ENCODE data around the gene GALE.

GRCh38 chr1:23793861-23794731 lies 6.5 kb downstream of the GALE start:
- TF ChIP-seq CTCF (IDR thresholded peaks at IDR 0.05), result no peak
- TF ChIP-seq POLR2AphosphoS5 (IDR thresholded peaks at IDR 0.05; ENCODE audit: low read depth, low read length), result no peak
- no peak for TF ChIP-seq SIN3A (IDR thresholded peaks at IDR 0.05; ENCODE audit: borderline replicate concordance, insufficient read depth, low read depth, low read length)
